Measurements from ENCODE around the gene ZNF574. TPM values are rescaled to one million over a fixed set of nuclear protein-coding genes. Genes with fewer than 3 reads are reported as not detected.

The ZNF574 gene
- total and polyA plus RNA-seq, 2 donors (not counting 3 experiments of a cell fraction or from before 2014, with no cell fraction given), result 13.6 to 15.3 TPM

GRCh38 chr19:42032431-42032830 is 43.5 kb upstream of the ZNF574 start:
- no peak overlapping the region for H2AFZ ChIP-seq (ENCODE audit: low read depth, low read length)
- DNase-seq (ENCODE audit: low read depth, low spot score), result no peak
- intact Hi-C loops (cut with micrococcal nuclease) (no loop called here), dilution Hi-C loops (cut with MboI; ENCODE audit: extremely low pct_ligation_motif_present, low sequenced_read_pairs) (no loop called here)
- no peak overlapping the region for H3K4me2 ChIP-seq (ENCODE audit: insufficient read depth, low read length)
- H3K9me3 ChIP-seq (replicated peaks; ENCODE audit: control insufficient read depth, insufficient read depth, low read length), result no peaks in the 10 kb centered on the region
- no peaks in the 10 kb centered on the region for H3K79me2 ChIP-seq (ENCODE audit: control insufficient read depth, insufficient read depth, low read length)
- no peak overlapping the region for H3K9ac ChIP-seq (replicated peaks; ENCODE audit: extremely low read depth, insufficient read depth, low read length)
- CTCF ChIA-PET, result no interaction called here
- H3K4me1 ChIP-seq (ENCODE audit: control insufficient read depth, extremely low read depth, insufficient read depth, low read length), result no peaks in the 10 kb centered on the region
- POLR2A ChIA-PET, result no interaction called here
- no peak for FAIRE-seq
- no peak overlapping the region for H3K27ac ChIP-seq (ENCODE audit: insufficient read depth, low read depth, low read length)
- no peak for TF ChIP-seq CTCF (IDR thresholded peaks at IDR 0.05; ENCODE audit: extremely low read depth in 1 of 2, insufficient read depth in 1 of 2, low read depth in 1 of 2, low read length in 2 of 2)
- no peak for TF ChIP-seq JUN (IDR thresholded peaks at IDR 0.05; ENCODE audit: borderline replicate concordance, insufficient read depth, insufficient read length, low read depth)
- TF ChIP-seq POLR2AphosphoS5 (IDR thresholded peaks at IDR 0.05; ENCODE audit: insufficient read depth, low read depth, low read length), result no peak
- TF ChIP-seq FOS (IDR thresholded peaks at IDR 0.05; ENCODE audit: borderline replicate concordance, insufficient read depth, low read length), result no peak
- TF ChIP-seq EZH2 (IDR thresholded peaks at IDR 0.05; ENCODE audit: borderline replicate concordance, low read depth, low read length, severe bottlenecking), result no peak
- TF ChIP-seq POLR2A (IDR thresholded peaks at IDR 0.05; ENCODE audit: low read depth, low read length), result no peak
- no peak for TF ChIP-seq MYC (IDR thresholded peaks at IDR 0.05; ENCODE audit: low read depth, low read length)
- TF ChIP-seq GATA2 (IDR thresholded peaks at IDR 0.05; ENCODE audit: insufficient read depth, insufficient read length, low read depth, low read length), result no peak
- TF ChIP-seq, protein P1, sequence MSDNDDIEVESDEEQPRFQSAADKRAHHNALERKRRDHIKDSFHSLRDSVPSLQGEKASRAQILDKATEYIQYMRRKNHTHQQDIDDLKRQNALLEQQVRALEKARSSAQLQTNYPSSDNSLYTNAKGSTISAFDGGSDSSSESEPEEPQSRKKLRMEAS (IDR thresholded peaks at IDR 0.05; ENCODE audit: insufficient read depth, insufficient read length), result no peak
- no peaks in the 10 kb centered on the region for H4K20me1 ChIP-seq (replicated peaks; ENCODE audit: control insufficient read depth, extremely low read depth, insufficient read depth, low read length)
- peaks cover 0 to 4% of the 10 kb centered on the region in 2 experiments for H3K27me3 ChIP-seq (ENCODE audit: control insufficient read depth in 2 of 2, insufficient read depth in 2 of 2, low read length in 2 of 2)
- no peaks in the 10 kb centered on the region for H3K9me1 ChIP-seq (replicated peaks; ENCODE audit: control insufficient read depth, extremely low read depth, insufficient read depth, low read length)
- H3K4me3 ChIP-seq (replicated peaks in 1 of 3; ENCODE audit: insufficient read depth in 1 of 3, low read depth in 1 of 3, low read length in 3 of 3), result no peak overlapping the region
- H3K36me3 ChIP-seq (ENCODE audit: control insufficient read depth in 2 of 2, extremely low read depth in 1 of 2, insufficient read depth in 2 of 2, low read length in 2 of 2), result no peaks in the 10 kb centered on the region
- no TSS peak for BruUV-seq (replicated peaks)

Measured in endothelial cell of umbilical vein (primary cell).